Adipose tissue (tissue), 3 donors: Measurements from ENCODE around the gene MRTO4. TPM values are rescaled to one million over a fixed set of nuclear protein-coding genes. Genes with fewer than 3 reads are reported as not detected.
"Not testable (repeated sequence)": the region's sequence is repeated elsewhere in the genome, so short reads cannot be mapped to it uniquely, and the experiment has no call there.

ENCODE experiments used
- H3K27ac ChIP-seq: one replicate; pipeline ENCODE4 v1.5.1; 2013; ENCODE audit warnings: low read depth, low read length
- WGBS, 3 donors: extraction: QIAGEN DNeasy Blood & Tissue Kit; methylation state at CpG; one replicate each; pipeline ENCODE4 v1.1.7; 2013; 5-methylcytosine and 5-hydroxymethylcytosine counted together
- polyA plus RNA-seq, 3 donors: library from polyadenylated mRNA; stranded (reverse); fragments of 200-250 nt; gene quantifications; one replicate each; pipeline ENCODE4 v1.2.3, GENCODE V29; 2013
- donor health status: healthy with polysubstance abuse.
- donor health status: Bipolar disorder and iron deficiency.
- donor health status: healthy.

MRTO4 gene
- polyA plus RNA-seq, 3 donors, result 23.4 to 41.9 (median 27.6) TPM

DNA sequence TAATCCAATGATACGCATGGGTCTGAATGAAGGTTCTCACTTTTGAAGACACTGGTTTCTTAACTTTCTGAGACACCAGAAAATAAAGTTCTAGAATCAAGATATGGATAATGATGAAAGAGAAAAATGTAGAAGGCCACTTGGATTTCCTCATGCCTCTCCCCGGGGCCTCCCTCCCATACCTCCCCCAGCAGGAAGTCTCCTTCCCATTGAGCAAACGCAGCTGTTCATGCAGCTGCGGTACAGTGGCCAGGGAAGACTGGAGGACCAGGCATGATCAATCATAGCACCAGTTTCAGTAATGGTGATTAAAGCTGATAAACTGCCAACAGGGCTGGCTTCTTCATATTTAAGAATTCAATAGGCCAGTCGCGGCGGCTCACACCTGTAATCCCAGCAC lies 30.6 kb upstream of the MRTO4 start:
- no peak overlapping the region for H3K27ac ChIP-seq

DNA sequence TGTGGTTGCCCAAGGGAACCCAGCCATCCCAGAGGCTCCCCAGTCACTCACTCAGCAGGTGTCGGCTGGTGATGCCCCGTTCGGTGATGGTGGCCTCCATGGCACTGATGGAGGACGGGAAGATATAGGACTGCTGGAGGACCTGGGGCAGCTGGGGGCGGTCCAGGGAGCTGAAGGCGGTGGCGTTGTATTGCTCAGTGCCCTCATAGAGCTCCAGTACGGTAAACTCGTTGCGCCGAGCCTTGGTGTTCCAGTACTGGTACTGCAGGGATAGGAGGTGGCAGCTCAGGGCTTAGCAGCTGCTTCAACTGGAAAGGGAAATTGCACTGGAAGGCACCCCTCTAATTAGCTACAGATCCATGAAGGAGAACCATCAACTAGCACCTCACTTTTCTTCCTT lies 29.0 kb upstream of the MRTO4 start:
- WGBS, 3 donors, result 95 to 97% (median 95%) methylated on average over 11 of the region's 11 CpGs

More for the DNA sequence above, 30.6 kb upstream of the MRTO4 start:
- WGBS, 3 donors, result 48 to 74% (median 56%) methylated on average over 7 of the region's 7 CpGs

DNA sequence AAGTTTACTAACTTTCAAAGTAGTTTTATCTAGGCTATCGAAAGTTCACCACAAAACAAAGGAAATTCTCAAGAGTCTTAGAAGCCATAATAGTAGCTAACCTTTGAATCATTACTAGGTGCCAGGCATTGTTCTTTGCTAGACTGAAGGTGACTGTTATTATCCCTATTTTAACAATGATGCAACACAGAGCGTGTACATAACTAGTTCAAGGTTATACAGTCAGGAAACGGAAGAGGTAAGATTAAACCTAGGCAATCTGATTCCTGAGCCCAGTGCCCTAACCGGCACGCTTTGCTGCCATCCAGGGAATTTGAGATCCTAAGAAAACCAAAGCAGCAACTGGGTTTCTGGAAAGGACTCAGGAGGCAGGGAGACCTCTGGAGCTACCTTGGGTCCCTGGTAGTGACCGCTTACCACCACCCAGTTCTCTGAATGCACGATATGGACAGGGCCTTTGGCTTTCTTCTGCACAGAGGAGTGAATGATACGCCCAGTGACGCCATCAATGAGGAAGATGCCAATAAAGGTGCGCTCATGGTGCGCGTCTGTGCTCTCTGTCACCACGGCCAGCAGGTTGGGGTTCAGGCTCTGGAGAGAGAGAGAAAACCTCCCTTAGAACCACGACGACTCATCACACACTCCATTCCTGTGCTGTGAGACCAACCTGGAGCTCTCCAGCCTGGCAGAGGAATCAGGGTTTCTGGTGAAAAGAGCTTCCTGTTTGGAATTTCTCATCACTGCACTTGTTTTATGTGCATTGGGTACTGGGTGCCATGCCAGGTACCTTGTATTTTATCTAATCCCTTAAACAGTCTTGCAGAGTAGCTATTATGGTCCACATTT lies 28.4 kb upstream of the MRTO4 start:
- WGBS, 3 donors, result 76 to 84% (median 80%) methylated on average over 15 of the region's 15 CpGs
- no peak overlapping the region for H3K27ac ChIP-seq

More for the DNA sequence above, 29.0 kb upstream of the MRTO4 start:
- no peak overlapping the region for H3K27ac ChIP-seq

DNA sequence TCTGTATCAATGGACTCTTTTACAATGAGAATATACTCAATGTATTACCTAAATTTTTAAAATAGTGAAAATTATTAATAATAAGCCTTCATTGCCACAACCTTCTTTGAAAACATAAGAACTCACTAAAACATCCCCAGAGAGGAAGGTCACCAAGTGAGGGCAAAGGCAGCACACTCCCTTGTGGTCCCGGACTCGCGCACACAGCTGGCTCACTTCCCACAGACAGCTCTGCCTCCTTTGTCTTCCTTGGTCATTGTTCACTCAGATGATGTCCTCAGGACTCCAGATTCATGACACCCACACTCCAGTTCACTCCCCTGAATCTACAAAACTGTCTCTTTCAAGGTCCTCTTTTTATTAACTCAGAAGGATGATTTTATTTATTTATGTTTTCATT lies 22.4 kb upstream of the MRTO4 start:
- H3K27ac ChIP-seq, result no peak overlapping the region
- 24 to 64% (median 57%) methylated on average over 3 of the region's 3 CpGs for WGBS, 3 donors

DNA sequence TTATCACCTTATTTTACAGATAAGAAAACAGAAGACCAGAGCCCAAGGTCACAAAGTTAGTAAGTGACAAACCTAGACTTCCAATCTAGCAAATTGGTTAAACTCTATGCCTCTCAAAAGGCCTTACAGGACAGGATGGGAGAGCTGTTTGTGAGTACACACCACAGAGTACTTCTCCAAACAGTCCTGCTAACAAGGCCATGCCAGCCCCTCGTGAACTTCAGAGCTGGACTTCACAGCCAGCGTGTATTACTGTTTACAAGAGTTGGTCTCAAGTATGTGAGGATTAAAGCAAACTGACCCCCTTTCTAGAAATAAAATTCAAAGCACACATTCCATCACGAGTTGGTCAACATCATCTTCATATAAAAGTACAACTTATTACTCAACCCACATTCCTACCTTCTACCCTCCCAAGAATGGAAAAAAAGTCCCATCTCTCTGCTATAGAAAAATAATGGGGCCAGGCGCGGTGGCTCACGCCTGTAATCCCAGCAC lies 21.7 kb upstream of the MRTO4 start:
- 85 to 92% (median 90%) methylated on average over 6 of the region's 6 CpGs for WGBS, 3 donors
- H3K27ac ChIP-seq, result no peak overlapping the region

DNA sequence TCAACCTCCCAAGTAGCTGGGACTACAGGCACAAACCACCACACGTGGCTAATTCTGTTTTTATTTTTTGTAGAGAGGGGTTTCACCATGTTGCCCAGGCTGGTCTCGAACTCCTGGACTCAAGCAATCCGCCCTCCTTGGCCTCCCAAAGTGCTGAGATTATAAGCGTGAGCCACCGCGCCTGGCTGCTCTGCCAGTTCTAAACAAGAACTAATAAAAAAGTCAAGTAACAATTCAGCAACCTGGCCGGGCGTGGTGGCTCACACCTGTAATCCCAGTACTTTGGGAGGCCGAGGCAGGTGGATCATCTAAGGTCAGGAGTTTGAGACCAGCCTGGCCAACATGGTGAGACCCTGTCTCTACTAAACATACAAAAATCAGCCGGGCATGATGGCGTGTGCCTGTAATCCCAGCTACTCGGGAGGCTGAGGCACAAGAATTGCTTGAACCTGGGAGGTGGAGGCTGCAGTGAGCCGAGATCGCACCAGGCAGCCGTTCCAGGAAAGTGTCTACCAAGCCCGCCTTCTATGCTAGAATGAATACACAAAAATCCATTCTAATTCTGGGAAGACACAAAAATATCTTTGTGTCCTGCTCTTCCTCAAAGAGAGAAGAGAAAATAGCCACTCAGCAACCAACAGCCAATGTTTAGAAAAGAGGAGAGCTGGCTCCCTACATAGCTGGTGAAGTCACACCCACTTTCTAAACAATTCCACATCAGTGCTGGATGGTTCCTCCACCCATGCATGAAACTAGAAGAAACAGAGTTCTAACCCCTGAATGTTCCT lies 19.7 kb upstream of the MRTO4 start:
- H3K27ac ChIP-seq, result not testable (repeated sequence)
- 93% methylated on average over 16 of the region's 16 CpGs for WGBS, 3 donors

DNA sequence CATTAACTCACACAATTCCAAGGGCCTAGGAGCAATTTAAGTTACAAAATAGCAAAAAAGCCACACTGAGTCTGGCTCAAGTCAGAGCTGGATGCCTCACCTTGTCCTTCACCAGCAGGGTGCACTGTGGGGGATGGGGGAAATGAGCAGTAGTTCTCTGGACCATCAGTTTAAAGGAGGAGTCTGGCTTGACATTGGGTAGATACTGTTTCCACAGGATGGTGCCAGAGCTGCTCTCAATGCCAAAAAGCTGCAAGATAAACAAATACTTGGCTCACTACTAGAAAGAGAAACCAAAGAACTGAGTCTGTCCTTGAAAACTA lies 19.1 kb upstream of the MRTO4 start:
- H3K27ac ChIP-seq, result no peak overlapping the region

DNA sequence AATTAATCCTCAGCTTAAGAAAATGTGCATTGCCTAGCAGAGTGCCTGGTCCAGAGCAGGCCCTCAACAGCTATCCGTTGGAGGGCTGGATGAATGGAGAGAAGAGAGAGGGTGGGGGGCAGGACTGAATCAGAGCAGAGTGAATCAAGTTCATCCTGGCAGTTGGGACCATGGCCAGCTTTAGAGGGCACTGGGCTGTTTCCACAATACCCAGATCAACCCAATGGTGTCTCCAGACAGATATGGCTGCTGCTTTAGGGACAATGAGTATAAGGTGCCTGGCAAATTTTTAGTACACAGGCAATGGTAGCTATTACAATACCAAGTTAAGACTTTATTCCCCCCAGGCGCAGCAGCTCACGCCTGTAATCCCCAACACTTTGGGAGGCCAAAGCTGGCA lies 17.4 kb upstream of the MRTO4 start:
- H3K27ac ChIP-seq, result no peak overlapping the region

DNA sequence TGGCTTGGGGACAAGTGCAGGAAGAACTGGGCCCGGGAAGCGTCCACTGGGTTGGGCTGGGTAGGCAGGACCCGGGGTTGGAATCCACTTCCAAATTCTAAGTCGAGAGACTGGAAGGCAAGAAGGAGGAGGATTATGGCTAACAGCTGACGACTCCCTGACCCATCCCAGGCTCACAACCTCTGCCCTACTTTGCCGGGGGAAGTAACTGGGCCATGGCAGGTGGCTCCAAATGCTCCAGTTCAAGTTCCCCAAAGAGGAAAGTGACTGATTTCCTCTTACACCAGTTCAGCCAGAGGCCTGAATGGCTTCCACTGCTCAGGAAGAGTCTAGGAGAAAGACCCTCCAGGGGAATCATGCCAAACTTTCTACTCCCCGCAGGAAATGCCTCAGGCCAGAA lies 11.7 kb upstream of the MRTO4 start:
- no peak overlapping the region for H3K27ac ChIP-seq
- WGBS, 3 donors, result 74 to 88% (median 77%) methylated on average over 7 of the region's 7 CpGs

More for the DNA sequence above, 17.4 kb upstream of the MRTO4 start:
- WGBS, 3 donors, result 92 to 97% (median 95%) methylated on average over 3 of the region's 3 CpGs

DNA sequence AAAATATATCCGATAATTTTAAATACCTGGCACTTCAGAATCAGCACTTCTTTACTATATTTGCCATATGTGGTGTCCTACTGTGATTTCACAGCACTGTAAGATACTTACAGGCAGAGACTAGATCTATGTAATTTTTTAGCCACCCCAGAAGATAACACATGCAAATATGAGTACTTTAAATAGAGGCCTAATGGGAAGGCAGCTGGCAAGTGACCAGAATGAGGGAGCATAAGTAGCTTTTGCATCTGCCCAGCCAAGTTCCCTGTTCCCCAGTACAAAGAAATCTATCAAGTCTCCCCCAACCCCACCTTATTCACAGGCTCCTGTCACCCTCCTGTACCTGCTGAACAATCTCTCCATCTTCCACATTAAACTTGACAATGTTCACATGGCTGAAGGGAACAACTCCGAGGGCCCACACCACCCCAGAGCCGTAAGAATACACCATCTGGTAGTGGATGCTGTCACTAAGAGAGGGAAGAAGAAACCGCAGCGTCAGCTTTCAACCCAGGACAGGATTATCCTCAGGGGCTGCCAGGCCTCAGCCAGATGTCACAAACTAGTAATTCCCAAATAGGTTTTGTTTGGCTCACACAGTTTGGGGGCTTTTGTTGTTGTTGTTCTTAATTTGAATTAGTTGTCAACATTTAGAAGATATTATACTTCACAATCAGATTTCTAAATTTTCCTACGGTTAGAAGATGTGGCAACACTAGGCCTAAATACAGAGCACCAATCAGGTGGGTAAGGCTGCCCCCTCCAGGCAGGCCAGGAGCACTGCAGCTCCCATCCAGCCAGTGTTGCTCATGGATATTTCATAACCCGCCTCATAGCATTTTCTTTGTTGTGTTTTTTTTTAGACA lies 10.7 kb upstream of the MRTO4 start:
- no peak overlapping the region for H3K27ac ChIP-seq
- WGBS, 3 donors, result 55 to 67% (median 60%) methylated on average over 7 of the region's 7 CpGs

DNA sequence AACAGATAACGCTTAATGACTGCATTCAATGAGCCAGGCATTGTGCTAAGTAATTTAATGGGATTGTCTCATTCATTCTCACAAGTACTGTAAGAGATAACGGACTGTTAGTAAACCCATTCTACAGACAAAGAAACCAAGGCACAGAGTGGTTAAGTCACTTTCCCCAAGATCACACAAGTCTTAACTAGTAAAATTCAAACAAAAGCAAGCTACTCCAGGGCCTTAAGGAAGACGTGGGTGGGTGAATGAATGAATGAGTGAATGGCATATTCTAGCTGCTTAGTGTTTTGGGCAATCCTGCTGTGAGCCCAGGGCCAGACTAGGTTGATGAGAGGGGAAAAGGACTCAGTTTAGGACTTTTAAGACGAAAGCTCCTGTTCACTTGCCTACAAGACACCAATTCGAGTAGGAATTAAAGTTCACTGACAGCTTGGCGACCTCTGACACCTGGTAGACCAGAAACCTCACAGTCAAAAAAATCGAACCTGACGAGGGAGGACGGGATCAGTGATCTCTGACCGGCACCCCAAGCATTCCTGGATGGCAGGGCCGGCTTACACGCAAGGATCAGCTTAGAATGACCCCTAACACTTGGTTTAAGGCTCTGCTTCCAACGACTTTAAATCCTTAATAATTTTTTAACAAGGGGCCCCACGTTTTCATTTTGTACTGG lies 838 bp upstream of the MRTO4 start:
- 10 to 12% (median 10%) methylated on average over 14 of the region's 14 CpGs for WGBS, 3 donors
- H3K27ac ChIP-seq, result no peak overlapping the region

DNA sequence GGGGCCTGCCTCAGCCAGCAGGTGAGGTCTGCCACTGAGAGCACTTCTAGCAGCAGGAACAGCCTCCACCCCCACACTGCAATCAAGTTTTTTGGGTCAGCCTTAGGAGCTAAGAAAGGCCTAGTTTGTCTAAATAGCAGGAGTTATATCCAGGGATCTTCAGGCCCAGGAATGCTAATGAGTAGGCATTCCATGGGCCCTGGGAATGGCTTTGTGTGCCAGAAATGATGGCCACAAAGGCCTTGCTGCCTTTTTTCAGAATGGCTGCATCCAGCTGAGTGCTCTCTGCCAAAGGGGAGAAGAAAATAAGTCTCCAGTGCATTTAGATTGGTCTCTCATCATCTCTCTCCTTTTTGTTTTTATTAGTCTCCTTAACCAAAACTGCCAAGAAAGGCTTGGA lies 2.8 kb downstream of the MRTO4 start:
- H3K27ac ChIP-seq, result no peak overlapping the region

DNA sequence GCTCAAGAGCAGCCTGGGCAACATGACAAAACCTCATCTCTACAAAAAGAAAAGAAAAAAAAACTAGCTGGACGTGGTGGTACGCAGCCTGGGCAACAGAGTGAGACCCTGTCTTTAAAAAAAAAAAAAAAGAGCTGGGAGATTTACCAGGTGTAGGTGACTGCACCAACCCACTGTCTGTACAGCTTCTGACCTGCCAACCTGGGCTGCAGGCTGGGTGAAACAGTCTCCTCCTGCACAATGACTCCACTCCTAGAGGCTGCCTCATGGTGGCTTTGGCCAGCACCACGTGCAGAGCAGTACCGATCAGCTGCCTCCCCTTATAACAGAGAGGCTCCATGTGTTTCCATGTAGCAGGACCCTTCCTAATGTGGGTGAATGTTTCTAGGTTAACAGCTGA lies 3.7 kb downstream of the MRTO4 start:
- 55 to 89% (median 81%) methylated on average over 4 of the region's 4 CpGs for WGBS, 3 donors

DNA sequence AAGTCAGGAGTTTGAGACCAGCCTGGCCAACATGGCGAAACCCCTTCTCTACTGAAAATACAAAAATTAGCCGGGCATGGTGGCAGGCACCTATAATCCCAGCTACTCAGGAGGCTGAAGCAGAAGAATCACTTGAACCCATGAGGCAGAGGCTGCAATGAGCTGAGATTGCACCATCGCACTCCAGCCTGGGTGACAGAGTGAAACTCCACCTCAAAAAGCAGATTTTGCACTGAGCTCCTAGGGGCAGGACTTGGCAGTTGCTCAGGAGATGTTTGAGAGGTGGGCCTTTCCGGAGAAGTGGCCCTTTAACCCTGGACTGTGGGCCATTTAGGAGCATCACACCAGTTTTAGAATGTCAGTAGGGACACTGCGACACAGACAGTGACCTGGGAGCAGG lies 4.7 kb downstream of the MRTO4 start:
- not testable (repeated sequence) for H3K27ac ChIP-seq
- 92 to 93% (median 93%) methylated on average over 5 of the region's 5 CpGs for WGBS, 3 donors

More for the DNA sequence above, 3.7 kb downstream of the MRTO4 start:
- H3K27ac ChIP-seq, result no peak overlapping the region

DNA sequence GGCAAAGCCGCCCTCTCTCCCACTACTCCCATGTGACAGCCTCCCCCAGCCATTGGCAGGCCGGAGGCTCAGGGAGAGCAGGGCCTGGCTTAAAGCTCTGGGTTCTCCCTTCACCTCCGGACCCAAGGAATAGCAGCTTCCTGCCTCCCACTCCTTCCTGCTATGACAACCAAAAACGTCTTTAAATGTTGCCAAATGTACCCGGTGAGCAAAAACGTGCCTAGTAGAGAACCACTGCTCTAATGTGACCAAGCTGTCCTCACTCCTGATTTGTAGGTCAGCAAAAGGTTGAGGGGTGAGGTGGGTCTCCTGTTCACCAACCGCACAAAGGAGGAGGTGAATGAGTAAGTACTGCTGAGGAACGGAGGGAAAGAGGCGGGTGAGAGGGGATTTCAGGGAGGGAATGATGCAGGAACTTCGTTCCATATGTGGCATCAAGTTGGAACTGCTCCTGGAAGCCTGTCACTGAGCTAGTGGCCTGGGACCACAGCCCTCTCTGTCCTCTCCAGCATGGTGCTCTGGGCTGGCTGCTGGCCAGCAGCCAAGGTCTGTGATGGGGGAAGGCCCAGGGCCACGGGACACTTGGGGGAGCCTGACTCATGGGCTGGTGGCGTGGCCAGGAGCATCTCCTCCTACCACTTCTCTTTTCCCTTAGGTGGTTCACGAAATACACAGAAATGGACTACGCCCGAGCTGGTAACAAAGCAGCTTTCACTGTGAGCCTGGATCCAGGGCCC lies 5.7 kb downstream of the MRTO4 start:
- no peak overlapping the region for H3K27ac ChIP-seq
- WGBS, 3 donors, result 58 to 83% (median 70%) methylated on average over 15 of the region's 15 CpGs

DNA sequence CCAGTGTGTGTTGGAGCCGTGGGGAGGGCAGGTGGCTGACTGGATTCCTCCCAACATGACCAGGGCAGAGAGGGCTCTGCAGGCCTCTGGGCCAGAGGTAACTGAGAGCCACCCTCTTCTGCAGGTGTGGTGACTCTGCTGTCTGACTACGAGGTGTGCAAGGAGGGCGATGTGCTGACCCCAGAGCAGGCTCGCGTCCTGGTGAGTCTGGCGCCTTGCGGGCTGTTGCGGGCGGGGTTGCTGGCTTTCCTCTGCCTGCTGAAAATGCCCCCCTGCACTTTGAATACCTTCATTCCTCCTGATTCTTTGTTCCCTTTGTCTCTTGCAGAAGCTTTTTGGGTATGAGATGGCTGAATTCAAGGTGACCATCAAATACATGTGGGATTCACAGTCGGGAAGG lies 6.7 kb downstream of the MRTO4 start:
- WGBS, 3 donors, result 93 to 94% (median 94%) methylated on average over 10 of the region's 10 CpGs
- H3K27ac ChIP-seq, result no peak overlapping the region

DNA sequence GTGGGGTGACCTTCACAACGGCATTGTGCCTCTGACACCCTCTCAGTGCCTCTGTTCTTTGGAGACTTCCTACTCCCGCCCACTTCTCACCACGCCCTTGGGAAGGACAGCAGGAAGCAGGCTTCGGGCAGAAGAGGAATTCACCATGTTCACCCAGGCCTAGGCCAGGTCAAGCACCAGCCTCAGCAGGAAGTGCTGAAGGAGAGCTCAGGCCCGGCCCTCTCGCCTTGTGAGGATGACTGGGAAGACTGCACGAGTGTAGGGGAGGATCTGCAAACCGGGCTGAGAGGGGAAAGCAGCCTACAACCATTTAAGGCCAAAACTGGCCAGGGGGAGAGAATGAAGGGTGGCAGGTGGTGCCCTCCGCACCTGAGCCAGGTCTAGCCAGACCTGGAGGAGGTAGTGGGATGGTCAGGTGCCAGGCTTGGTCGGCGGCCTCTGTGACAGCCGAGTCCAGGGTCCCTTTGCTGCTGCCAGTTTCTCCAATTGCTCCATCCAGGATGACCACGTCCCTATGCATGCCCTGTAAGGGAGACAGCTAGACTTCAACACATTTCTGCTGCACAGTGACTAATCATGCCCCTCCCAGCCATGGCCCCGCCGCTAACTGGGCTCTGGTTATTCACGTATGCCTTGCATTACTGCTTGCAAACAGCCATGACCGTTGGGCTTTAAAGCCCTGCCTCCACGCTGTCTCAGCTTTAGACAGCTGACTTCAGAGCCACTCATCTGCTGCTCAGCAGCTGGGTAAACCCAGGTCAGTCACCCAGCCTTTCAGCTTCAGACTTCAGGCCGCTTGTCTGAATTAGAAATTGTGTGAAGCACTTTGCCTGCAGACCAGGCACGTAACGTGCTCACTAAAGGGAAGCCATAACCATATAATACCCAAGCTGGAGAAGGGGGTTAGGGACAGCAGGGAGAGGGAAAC lies 8.9 kb downstream of the MRTO4 start:
- 67 to 76% (median 68%) methylated on average over 20 to 21 of the region's 21 CpGs for WGBS, 3 donors
- H3K27ac ChIP-seq, result no peak overlapping the region
